Dedifferentiated amniotic fluid mesenchymal stem cell (primary cell): ENCODE results near the gene RANBP1.

Source experiments
- DNase-seq: peaks from one replicate; pipeline ENCODE4 v3.0.0-alpha.2; 2016; ENCODE audit errors: extremely low spot score

The RANBP1 gene

GRCh38 chr22:20088263-20088648, 27.6 kb upstream of the RANBP1 start:
- DNase-seq, result no peak

DNA sequence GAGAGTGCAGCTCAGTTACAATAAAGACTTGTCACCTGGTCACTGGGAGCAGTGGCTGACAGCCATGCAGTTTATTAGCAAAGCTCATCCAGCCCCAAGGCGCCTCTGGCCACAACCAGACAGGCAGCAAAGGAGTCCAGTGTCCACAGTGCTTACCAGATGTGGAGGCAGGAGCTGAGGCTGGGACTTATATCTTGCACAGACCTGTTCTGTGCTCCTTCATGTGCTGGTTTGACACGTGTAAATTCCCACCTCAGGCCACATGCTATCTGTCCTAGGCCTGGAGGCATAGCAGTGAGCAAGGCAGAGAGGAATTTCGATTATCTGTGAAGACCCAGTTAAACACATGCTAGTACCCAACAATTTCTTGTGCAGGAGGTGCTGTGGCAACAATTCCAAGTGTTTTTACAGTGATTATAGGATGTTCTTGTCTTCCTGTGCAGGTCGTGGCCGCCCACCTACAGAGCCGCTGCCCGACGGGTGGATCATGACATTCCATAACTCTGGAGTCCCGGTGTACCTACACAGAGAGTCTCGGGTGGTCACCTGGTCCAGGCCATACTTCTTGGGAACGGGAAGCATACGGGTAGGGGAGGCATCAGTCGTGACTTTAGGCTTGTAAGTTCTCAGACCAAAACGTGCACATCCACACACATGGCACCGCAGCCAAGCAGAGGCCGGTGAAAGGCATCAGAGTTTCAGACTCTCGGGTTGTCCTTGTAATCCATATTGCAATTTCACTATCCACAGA, 26.5 kb upstream of the RANBP1 start:
- no peak for DNase-seq

GRCh38 chr22:20089977-20090729, 25.8 kb upstream of the RANBP1 start:
- DNase-seq, result peak; percentile 17

DNA sequence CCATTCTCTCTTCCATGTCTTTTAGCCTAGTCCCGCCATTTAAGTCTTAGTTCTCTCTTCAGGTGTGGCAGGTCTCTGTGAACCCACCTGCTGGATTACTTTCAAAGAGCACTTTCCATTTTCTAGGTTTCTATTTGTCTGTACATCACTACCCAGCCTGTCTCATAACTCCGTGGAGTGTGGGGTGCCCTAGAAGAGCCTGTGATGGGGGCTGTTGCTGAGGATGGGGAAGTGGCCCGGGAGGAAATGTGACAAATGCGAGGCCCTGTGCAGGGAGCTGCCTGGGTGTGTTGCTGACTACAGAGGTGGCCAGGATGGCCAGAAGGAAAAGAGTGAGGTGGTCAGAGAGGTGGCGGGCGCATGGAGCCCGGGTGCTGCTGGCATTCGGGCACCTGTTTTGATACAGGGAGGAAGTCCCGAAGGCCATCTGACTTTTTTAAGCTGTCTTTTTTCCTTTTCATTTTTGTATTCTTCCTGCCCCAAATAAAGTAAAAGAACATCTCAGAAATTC, 25.1 kb upstream of the RANBP1 start:
- DNase-seq, result no peak

- DNase-seq, result no peak
Measured at GRCh38 chr22:20091690-20092476, 24.0 kb upstream of the RANBP1 start.

GRCh38 chr22:20092477-20092854, 23.4 kb upstream of the RANBP1 start:
- no peak for DNase-seq

- DNase-seq, result no peak
Measured at GRCh38 chr22:20093418-20094196, 22.3 kb upstream of the RANBP1 start.

DNA sequence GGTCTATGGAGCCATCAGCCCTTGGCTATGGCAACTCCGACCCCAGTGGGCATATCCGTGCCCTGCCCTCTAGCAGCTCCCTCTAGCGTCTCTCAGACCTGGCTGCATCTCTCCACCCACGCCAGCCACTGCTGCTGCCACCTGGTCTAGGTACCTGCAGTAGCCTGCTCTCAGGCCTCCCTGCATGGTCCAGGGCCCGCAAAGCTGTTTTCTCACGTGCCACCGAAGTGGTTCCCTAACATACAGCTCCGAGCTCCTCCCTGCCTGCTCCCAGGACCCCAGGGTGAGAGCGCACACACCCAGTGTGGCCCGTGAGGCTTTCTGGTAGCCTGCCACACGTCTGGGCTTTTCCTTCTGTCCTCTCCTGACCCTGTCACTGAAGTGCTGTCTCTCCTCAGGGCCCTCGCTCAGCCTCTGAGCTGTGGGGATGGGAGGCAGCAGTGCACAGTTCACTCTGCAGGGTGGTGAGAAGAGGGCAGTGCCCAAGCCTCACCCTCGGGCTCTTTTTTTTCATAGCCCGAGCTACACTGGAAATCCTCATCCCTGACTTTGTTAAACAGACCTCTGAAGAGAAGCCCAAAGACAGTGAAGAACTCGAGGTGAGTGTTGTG, 21.6 kb upstream of the RANBP1 start:
- DNase-seq, result no peak

GRCh38 chr22:20095521-20095920, 20.4 kb upstream of the RANBP1 start:
- no peak for DNase-seq

DNA sequence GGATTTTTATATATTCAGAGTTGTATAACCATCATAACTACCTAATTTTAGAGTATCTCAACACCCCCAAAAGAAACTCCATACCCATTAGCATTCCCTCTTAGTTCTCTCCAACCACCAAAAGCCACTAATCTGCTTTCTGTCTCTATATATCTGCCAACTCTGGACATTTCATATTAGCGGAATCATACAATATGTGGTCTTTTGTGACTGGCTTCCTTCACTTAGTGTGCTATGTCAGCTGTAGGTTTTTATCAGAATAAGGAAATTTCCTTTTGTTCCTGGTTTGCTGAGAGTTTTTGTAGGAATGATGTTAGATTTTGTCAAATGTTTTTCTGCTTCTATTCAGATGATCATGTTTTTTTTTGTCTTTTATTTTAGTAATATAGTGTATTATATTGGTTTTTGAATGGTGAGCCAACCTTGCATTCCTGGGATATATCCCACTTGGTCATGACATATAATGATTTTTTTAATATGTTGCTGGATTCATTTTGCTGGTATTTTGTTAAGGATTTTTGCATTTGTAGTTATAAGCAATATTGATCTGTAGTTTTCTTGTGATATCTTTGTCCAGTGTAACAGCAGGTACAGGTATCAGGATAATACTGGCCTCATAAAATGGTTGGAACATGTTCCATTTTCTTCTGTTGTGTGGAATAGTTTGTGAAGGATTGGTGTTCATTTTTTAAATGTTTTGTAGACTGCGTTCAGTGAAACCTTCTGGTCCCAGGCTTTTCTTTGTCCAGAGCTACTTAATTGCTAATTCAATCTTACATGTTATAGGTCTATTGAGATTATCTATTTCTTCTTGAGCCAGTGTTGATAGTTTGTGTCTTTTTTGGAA, 19.1 kb upstream of the RANBP1 start:
- no peak for DNase-seq

GRCh38 chr22:20099099-20099711, 16.7 kb upstream of the RANBP1 start:
- DNase-seq, result no peak

- DNase-seq, result no peak
Measured at GRCh38 chr22:20101638-20102037, 14.3 kb upstream of the RANBP1 start.

GRCh38 chr22:20102203-20102780, 13.6 kb upstream of the RANBP1 start:
- DNase-seq, result no peak

GRCh38 chr22:20105456-20106204, 10.3 kb upstream of the RANBP1 start:
- no peak for DNase-seq

- DNase-seq, result no peak
Measured at GRCh38 chr22:20106205-20106848, 9.6 kb upstream of the RANBP1 start.

- DNase-seq, result no peak
Measured at GRCh38 chr22:20106849-20107237, 9.1 kb upstream of the RANBP1 start.

GRCh38 chr22:20107471-20107901, 8.4 kb upstream of the RANBP1 start:
- no peak for DNase-seq
